Activated gamma-delta T cell treated with anti-CD3 and anti-CD28 coated beads, Interleukin-2, amount 50 U/mL, for 16 hours (primary cell): ENCODE data around the gene HFM1.

Experiments
- DNase-seq: peaks from one replicate; pipeline ENCODE4 v3.0.0-alpha.2; 2020; ENCODE audit warnings: low read depth

Gene HFM1

DNA sequence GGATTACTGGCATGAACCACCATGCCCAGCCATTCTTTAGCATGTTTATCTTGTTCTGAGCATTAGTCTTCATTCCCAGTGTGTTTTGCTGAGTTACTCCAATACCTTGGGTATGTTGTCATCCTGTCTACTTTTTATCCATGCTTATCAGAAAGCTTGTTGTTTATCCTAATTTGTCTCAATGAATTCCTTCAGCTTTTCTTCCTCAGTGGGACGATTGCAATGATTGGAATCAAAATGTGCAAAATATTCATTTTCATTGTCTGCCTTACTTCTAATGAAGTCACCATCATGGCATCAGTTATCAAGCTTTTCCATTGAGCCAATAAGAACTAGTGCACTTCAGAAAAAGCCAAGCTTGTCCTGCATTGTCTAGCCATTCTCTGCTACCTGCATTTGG is 170.5 kb downstream of the HFM1 start:
- no peak for DNase-seq

DNA sequence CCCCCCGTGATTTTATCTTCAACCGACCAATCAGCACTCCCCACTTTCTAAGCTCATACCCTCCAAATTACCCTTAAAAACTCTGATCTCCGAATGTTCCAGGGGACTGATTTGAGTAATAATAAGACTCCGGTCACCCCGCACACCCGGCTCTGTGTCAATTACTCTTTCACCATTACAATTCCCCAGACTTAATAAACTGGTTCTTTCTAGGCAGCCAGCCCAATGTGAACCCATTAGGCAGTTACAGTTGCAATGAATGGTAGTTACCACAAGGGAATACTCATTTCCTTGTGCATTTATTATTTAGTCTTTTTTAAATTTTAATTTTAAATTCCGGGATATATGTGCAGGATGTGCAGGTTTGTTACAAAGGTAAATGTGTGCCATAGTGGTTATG is 177.9 kb downstream of the HFM1 start:
- no peak for DNase-seq

DNA sequence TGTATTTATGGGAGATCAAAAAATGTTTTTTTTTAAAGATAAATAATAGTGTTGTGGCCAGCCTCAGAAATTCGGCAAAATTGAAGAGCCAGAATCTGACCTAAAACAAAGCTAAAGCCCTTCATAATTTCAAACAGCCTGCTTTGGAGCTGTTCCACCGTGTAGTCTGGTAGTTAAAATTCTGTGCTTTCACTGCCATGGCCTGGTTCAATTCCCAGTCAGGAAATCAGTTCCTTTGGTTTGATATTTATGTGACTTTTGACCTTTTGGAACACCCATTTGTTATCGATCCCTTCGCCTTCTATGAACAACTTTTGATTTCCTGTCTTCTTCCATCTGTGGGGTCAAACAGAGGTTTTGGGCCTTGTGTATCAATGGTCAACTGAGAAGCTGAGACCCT is 179.8 kb downstream of the HFM1 start:
- no peak for DNase-seq

- no peak for DNase-seq
Measured at GRCh38 chr1:91221017-91221416, 183.6 kb downstream of the HFM1 start.

GRCh38 chr1:91217911-91218310 is 186.7 kb downstream of the HFM1 start:
- no peak for DNase-seq
